Endothelial cell of umbilical vein (primary cell): ENCODE results near the gene ARHGEF17. TPM values are rescaled to one million over a fixed set of nuclear protein-coding genes. Genes with fewer than 3 reads are reported as not detected.

Experiments
- BruUV-seq: library from RNA; stranded (reverse); fragments of 400-500 nt; replicated peaks from 2 replicates; lab custom pipeline; 2021; lab: Mats Ljungman, UMichigan
- CTCF ChIA-PET: fragments of 300-600, 350-600 bp; sonication (Branson Sonifier 250); formaldehyde crosslinking; loops from one replicate; lab custom pipeline; 2021; ENCODE audit warnings: antibody characterized with exemption, inconsistent platforms; lab: Charles Lee
- POLR2A ChIA-PET: fragments of 300-600, 350-600 bp; sonication (Branson Sonifier 250); formaldehyde crosslinking; loops from one replicate; lab custom pipeline; 2021; ENCODE audit warnings: antibody characterized with exemption, inconsistent platforms; lab: Charles Lee
- DNase-seq: peaks from one replicate; pipeline ENCODE4 v3.0.0-alpha.2; 2011; ENCODE audit warnings: low read depth, low spot score
- FAIRE-seq: peaks from 2 replicates; lab custom pipeline; 2011; peaks lifted over from hg19 to GRCh38; lab: Jason Lieb, UNC
- H2AFZ ChIP-seq: 2 replicates; pipeline ENCODE4 v1.6.0; 2012; ENCODE audit warnings: low read depth, low read length, control low read depth, inconsistent platforms
- H3K27ac ChIP-seq: 2 replicates; pipeline ENCODE4 v1.5.1; 2011; ENCODE audit warnings: low read depth, mild to moderate bottlenecking, control low read depth, low read length, moderate library complexity; ENCODE audit not compliant: insufficient read depth
- H3K27me3 ChIP-seq, 2 experiments: 2 replicates each; pipeline versions ENCODE4 v1.6.0 to v1.6.1; 2011; ENCODE audit warnings: low read length in 2 of 2, mixed read lengths in 1 of 2; ENCODE audit not compliant: control insufficient read depth in 2 of 2, insufficient read depth in 2 of 2
- H3K36me3 ChIP-seq, 2 experiments: 2 replicates in 1 of 2; 3 replicates in 1 of 2; pipeline ENCODE4 v1.5.1; 2011; ENCODE audit warnings: low read length in 2 of 2, mild to moderate bottlenecking in 1 of 2, moderate library complexity in 1 of 2; ENCODE audit not compliant: control insufficient read depth in 2 of 2, insufficient read depth in 2 of 2; ENCODE audit errors: extremely low read depth in 1 of 2
- H3K4me1 ChIP-seq: 3 replicates; pipeline ENCODE4 v1.5.1; 2011; ENCODE audit warnings: mild to moderate bottlenecking, low read length; ENCODE audit not compliant: control insufficient read depth, insufficient read depth; ENCODE audit errors: extremely low read depth
- H3K4me2 ChIP-seq: 2 replicates; pipeline ENCODE4 v1.6.1; 2011; ENCODE audit warnings: low read length, control low read depth, mixed read lengths; ENCODE audit not compliant: insufficient read depth
- H3K4me3 ChIP-seq, 3 experiments: fragments of 200-600 bp in 1 of 3; sonication (generic), shearing (Covaris generic) in 1 of 3; replicated peaks in 1 of 3; 2 replicates each; pipeline ENCODE4 v1.5.1; 2011 to 2016; ENCODE audit warnings: control low read depth in 3 of 3, low read length in 3 of 3, mild to moderate bottlenecking in 2 of 3, inconsistent platforms in 1 of 3, low read depth in 1 of 3, moderate library complexity in 1 of 3; ENCODE audit not compliant: insufficient read depth in 1 of 3
- H3K79me2 ChIP-seq: 2 replicates; pipeline ENCODE4 v1.6.0; 2012; ENCODE audit warnings: low read length, inconsistent platforms; ENCODE audit not compliant: control insufficient read depth, insufficient read depth
- H3K9ac ChIP-seq: replicated peaks from 2 replicates; pipeline ENCODE3; 2011; ENCODE audit warnings: low read length, control low read depth; ENCODE audit not compliant: insufficient read depth; ENCODE audit errors: extremely low read depth
- H3K9me1 ChIP-seq: replicated peaks from 3 replicates; pipeline ENCODE4 v1.6.0; 2011; ENCODE audit warnings: mild to moderate bottlenecking, low read length; ENCODE audit not compliant: control insufficient read depth, insufficient read depth; ENCODE audit errors: extremely low read depth
- H3K9me3 ChIP-seq: replicated peaks from 2 replicates; pipeline ENCODE4 v1.5.1; 2012; ENCODE audit warnings: low read length, inconsistent platforms; ENCODE audit not compliant: control insufficient read depth, insufficient read depth
- H4K20me1 ChIP-seq: replicated peaks from 2 replicates; pipeline ENCODE3; 2011; ENCODE audit warnings: mild to moderate bottlenecking, low read length; ENCODE audit not compliant: control insufficient read depth, insufficient read depth; ENCODE audit errors: extremely low read depth
- CTCF ChIP-seq, 2 donors: IDR thresholded peaks; 1 replicate in 1 of 2; 2 replicates in 1 of 2; pipeline ENCODE4 v1.5.1; 2011; ENCODE audit warnings: low read length in 2 of 2, mild to moderate bottlenecking in 2 of 2, moderate library complexity in 2 of 2, control low read depth in 1 of 2, inconsistent platforms in 1 of 2, low read depth in 1 of 2; ENCODE audit not compliant: insufficient read depth in 1 of 2; ENCODE audit errors: extremely low read depth in 1 of 2
- EZH2 ChIP-seq: IDR thresholded peaks from 2 replicates; pipeline ENCODE4 v1.6.1; 2012; ENCODE audit warnings: borderline replicate concordance, low read depth, mild to moderate bottlenecking, moderate library complexity, low read length, inconsistent platforms; ENCODE audit not compliant: severe bottlenecking
- FOS ChIP-seq: IDR thresholded peaks from 2 replicates; pipeline ENCODE4 v1.6.1; 2011; ENCODE audit warnings: mild to moderate bottlenecking, low read length, moderate library complexity, borderline replicate concordance; ENCODE audit not compliant: insufficient read depth
- GATA2 ChIP-seq: IDR thresholded peaks from 2 replicates; pipeline ENCODE4 v1.7.0; 2011; ENCODE audit warnings: low read depth, mild to moderate bottlenecking, moderate library complexity, mixed read lengths, low read length; ENCODE audit not compliant: insufficient read length, insufficient read depth
- JUN ChIP-seq: IDR thresholded peaks from 2 replicates; pipeline ENCODE4 v1.6.1; 2011; ENCODE audit warnings: borderline replicate concordance, low read depth; ENCODE audit not compliant: insufficient read length, insufficient read depth
- MAX ChIP-seq: IDR thresholded peaks from 2 replicates; pipeline ENCODE4 v1.6.1; 2011; ENCODE audit not compliant: insufficient read depth, insufficient read length
- MYC ChIP-seq: IDR thresholded peaks from one replicate; pipeline ENCODE4 v1.6.1; 2011; ENCODE audit warnings: mild to moderate bottlenecking, low read depth, low read length
- POLR2A ChIP-seq: IDR thresholded peaks from 2 replicates; pipeline ENCODE4 v1.6.1; 2012; ENCODE audit warnings: low read depth, mild to moderate bottlenecking, control low read depth, low read length
- POLR2AphosphoS5 ChIP-seq: IDR thresholded peaks from 2 replicates; pipeline ENCODE4 v1.6.1; 2012; ENCODE audit warnings: low read depth, mild to moderate bottlenecking, control low read depth, low read length, moderate library complexity; ENCODE audit not compliant: insufficient read depth
- dilution Hi-C: fragments of 300-500 bp; cut with MboI; formaldehyde crosslinking; loops from one replicate; pipeline ENCODE4 v1.15.0; 2019; ENCODE audit warnings: low sequenced_read_pairs; ENCODE audit not compliant: extremely low pct_ligation_motif_present
- intact Hi-C: fragments of 100-400 bp; cut with micrococcal nuclease; formaldehyde crosslinking; loops from one replicate; pipeline ENCODE4 v1.10.0; 2022
- polyA plus RNA-seq, 4 experiments: library from polyadenylated mRNA; depleted of rRNA in 3 of 4; stranded (reverse) in 3 of 4; unstranded in 1 of 4; fragments of >200 nt; gene quantifications; 2 replicates each; pipeline versions ENCODE4 v1.2.1 to v1.2.3, GENCODE V29; 2011 to 2012; ENCODE audit warnings: missing spikeins in 1 of 4
- total RNA-seq: library from RNA; stranded (reverse); gene quantifications from 2 replicates; pipeline ENCODE4 v1.2.3, GENCODE V29; 2021

Gene ARHGEF17
- total and polyA plus RNA-seq, 2 donors (not counting 3 experiments of a cell fraction or from before 2014, with no cell fraction given): 74.9 to 89.9 TPM

GRCh38 chr11:73265853-73266645 is 42.0 kb upstream of the ARHGEF17 start:
- dilution Hi-C loops: no loop called here
- TF ChIP-seq MYC (no peak), GATA2 (no peak), EZH2 (no peak), POLR2A (no peak), MAX (no peak), JUN (no peak), POLR2AphosphoS5 (no peak), CTCF (IDR thresholded peaks at IDR 0.05; ENCODE audit: extremely low read depth in 1 of 2, insufficient read depth in 1 of 2, low read depth in 1 of 2, low read length in 2 of 2) (no peak), FOS (no peak)
- ChIA-PET POLR2A (no interaction called here), CTCF (interaction anchor here (0.7 to 1.4 kb wide), 3 partner anchors 19 to 29 kb away, joined by 3 to 4 read pairs (median 3); no protein-coding TSS in a partner anchor)
- H4K20me1 ChIP-seq: no peaks in the 10 kb centered on the region
- H3K4me3 ChIP-seq: no peak overlapping the region
- H2AFZ ChIP-seq: no peak overlapping the region
- DNase-seq (no peak), FAIRE-seq (no peak)
- no peak overlapping the region for H3K9ac ChIP-seq
- no peaks in the 10 kb centered on the region for H3K4me1 ChIP-seq
- no peak overlapping the region for H3K27ac ChIP-seq
- H3K36me3 ChIP-seq: no peaks in the 10 kb centered on the region
- intact Hi-C loops: no loop called here
- peaks cover 24 to 25% of the 10 kb centered on the region in 2 experiments for H3K27me3 ChIP-seq
- H3K79me2 ChIP-seq: no peaks in the 10 kb centered on the region
- H3K9me1 ChIP-seq: no peaks in the 10 kb centered on the region
- H3K9me3 ChIP-seq: no peaks in the 10 kb centered on the region
- BruUV-seq: no TSS peak
- H3K4me2 ChIP-seq: no peak overlapping the region
